Effector memory CD4-positive, alpha-beta T cell (primary cell): Measurements from ENCODE around the gene KIAA1191.

Experiments used
- DNase-seq, 3 donors: peaks; one replicate each; pipeline ENCODE4 v3.0.0-alpha.2; 2020
- H3K27ac ChIP-seq: 2 replicates; pipeline ENCODE4 v1.7.0; 2013; ENCODE audit warnings: mild to moderate bottlenecking, low read length, moderate library complexity; ENCODE audit not compliant: insufficient read depth, poor library complexity, severe bottlenecking
- H3K27me3 ChIP-seq: replicated peaks from 2 replicates; pipeline ENCODE4 v1.7.0; 2013; ENCODE audit warnings: mild to moderate bottlenecking, low read length; ENCODE audit not compliant: insufficient read depth, control insufficient read depth, poor library complexity, severe bottlenecking
- H3K36me3 ChIP-seq: 2 replicates; pipeline ENCODE4 v1.7.0; 2013; ENCODE audit warnings: mild to moderate bottlenecking, low read length, moderate library complexity; ENCODE audit not compliant: control insufficient read depth, insufficient read depth
- H3K4me1 ChIP-seq: 2 replicates; pipeline ENCODE4 v1.7.0; 2013; ENCODE audit warnings: low read length, mild to moderate bottlenecking; ENCODE audit not compliant: control insufficient read depth, insufficient read depth, poor library complexity, severe bottlenecking
- H3K4me3 ChIP-seq: 2 replicates; pipeline ENCODE4 v1.7.0; 2013; ENCODE audit warnings: low read length, low read depth, mild to moderate bottlenecking; ENCODE audit not compliant: insufficient read depth, poor library complexity, severe bottlenecking
- H3K9me3 ChIP-seq: 2 replicates; pipeline ENCODE4 v1.7.0; 2013; ENCODE audit warnings: mild to moderate bottlenecking, low read length, moderate library complexity; ENCODE audit not compliant: control insufficient read depth

KIAA1191 gene

GRCh38 chr5:176401281-176402205 lies 40.0 kb upstream of the KIAA1191 start:
- Histone ChIP-seq H3K27ac (no peak overlapping the region), H3K36me3 (peaks cover 17% of the 10 kb centered on the region)

GRCh38 chr5:176400382-176401156 lies 39.0 kb upstream of the KIAA1191 start:
- H3K9me3 ChIP-seq: no peaks in the 10 kb centered on the region
- H3K27me3 ChIP-seq: no peaks in the 10 kb centered on the region
- DNase-seq: no peak
- peaks cover 12% of the 10 kb centered on the region for H3K36me3 ChIP-seq
- no peak overlapping the region for H3K4me3 ChIP-seq
- H3K27ac ChIP-seq: no peak overlapping the region
- H3K4me1 ChIP-seq: no peaks in the 10 kb centered on the region

More at GRCh38 chr5:176401281-176402205, 40.0 kb upstream of the KIAA1191 start:
- DNase-seq: no peak
- Histone ChIP-seq H3K9me3 (no peaks in the 10 kb centered on the region), H3K27me3 (no peaks in the 10 kb centered on the region), H3K4me1 (no peaks in the 10 kb centered on the region), H3K4me3 (no peak overlapping the region)

GRCh38 chr5:176397736-176398420 lies 36.3 kb upstream of the KIAA1191 start:
- H3K36me3 ChIP-seq: peaks cover 14% of the 10 kb centered on the region
- no peaks in the 10 kb centered on the region for H3K27me3 ChIP-seq
- no peak overlapping the region for H3K4me3 ChIP-seq
- no peaks in the 10 kb centered on the region for H3K9me3 ChIP-seq
- H3K4me1 ChIP-seq: no peaks in the 10 kb centered on the region
- DNase-seq: no peak
- no peak overlapping the region for H3K27ac ChIP-seq

GRCh38 chr5:176396330-176396729 lies 34.8 kb upstream of the KIAA1191 start:
- Histone ChIP-seq H3K9me3 (no peaks in the 10 kb centered on the region), H3K27ac (no peak overlapping the region), H3K4me3 (no peak overlapping the region), H3K4me1 (no peaks in the 10 kb centered on the region), H3K27me3 (no peaks in the 10 kb centered on the region), H3K36me3 (peaks cover 14% of the 10 kb centered on the region)
- no peak for DNase-seq

GRCh38 chr5:176394881-176395675 lies 33.5 kb upstream of the KIAA1191 start:
- no peaks in the 10 kb centered on the region for H3K4me1 ChIP-seq
- peaks cover 9% of the 10 kb centered on the region for H3K36me3 ChIP-seq
- H3K27ac ChIP-seq: no peak overlapping the region
- H3K9me3 ChIP-seq: no peaks in the 10 kb centered on the region
- no peaks in the 10 kb centered on the region for H3K27me3 ChIP-seq
- DNase-seq: no peak
- no peak overlapping the region for H3K4me3 ChIP-seq

GRCh38 chr5:176394096-176394495 lies 32.5 kb upstream of the KIAA1191 start:
- no peak for DNase-seq
- no peak overlapping the region for H3K27ac ChIP-seq
- no peaks in the 10 kb centered on the region for H3K9me3 ChIP-seq
- H3K36me3 ChIP-seq: peaks cover 9% of the 10 kb centered on the region
- no peak overlapping the region for H3K4me3 ChIP-seq
- peaks cover 4% of the 10 kb centered on the region for H3K4me1 ChIP-seq
- H3K27me3 ChIP-seq: no peaks in the 10 kb centered on the region

- H3K27me3 ChIP-seq: no peaks in the 10 kb centered on the region
- H3K36me3 ChIP-seq: peaks cover 8% of the 10 kb centered on the region
- H3K4me1 ChIP-seq: peaks cover 10% of the 10 kb centered on the region
- H3K9me3 ChIP-seq: no peaks in the 10 kb centered on the region
- H3K4me3 ChIP-seq: no peak overlapping the region
- DNase-seq: no peak
- H3K27ac ChIP-seq: no peak overlapping the region
These were observed 31.0 kb upstream of the KIAA1191 start for GRCh38 chr5:176392526-176392925.

GRCh38 chr5:176391999-176392398 lies 30.4 kb upstream of the KIAA1191 start:
- H3K4me1 ChIP-seq: peaks cover 10% of the 10 kb centered on the region
- H3K27me3 ChIP-seq: no peaks in the 10 kb centered on the region
- DNase-seq: no peak
- peaks cover 5% of the 10 kb centered on the region for H3K36me3 ChIP-seq
- H3K9me3 ChIP-seq: no peaks in the 10 kb centered on the region
- H3K27ac ChIP-seq: no peak overlapping the region
- no peak overlapping the region for H3K4me3 ChIP-seq

GRCh38 chr5:176391479-176391878 lies 29.9 kb upstream of the KIAA1191 start:
- Histone ChIP-seq H3K36me3 (peaks cover 5% of the 10 kb centered on the region), H3K4me3 (no peak overlapping the region), H3K27ac (no peak overlapping the region), H3K4me1 (peaks cover 10% of the 10 kb centered on the region), H3K9me3 (no peaks in the 10 kb centered on the region), H3K27me3 (no peaks in the 10 kb centered on the region)
- DNase-seq: no peak
